ENCODE data around the gene INAFM2. TPM values are rescaled to one million over a fixed set of nuclear protein-coding genes. Genes with fewer than 3 reads are reported as not detected.

Gene INAFM2
- polyA plus RNA-seq, 2 of the 4 experiments (the other 2 are of a cell fraction), result 2.8 to 3.8 TPM

- no peak for TF ChIP-seq CTCF (IDR thresholded peaks at IDR 0.05)
These were observed 18.2 kb upstream of the INAFM2 start (continued) for GRCh38 chr15:40305281-40305680.

GRCh38 chr15:40306371-40306770, 17.1 kb upstream of the INAFM2 start:
- TF ChIP-seq EHF (CRISPR knock-in tag; IDR thresholded peaks at IDR 0.05) (no peak), NR3C1 (IDR thresholded peaks at IDR 0.05) (no peak), BCL3 (IDR thresholded peaks at IDR 0.05) (no peak), CBX2 (IDR thresholded peaks at IDR 0.05; ENCODE audit: borderline replicate concordance, low read depth) (no peak), RNF2 (IDR thresholded peaks at IDR 0.05; ENCODE audit: borderline replicate concordance, low read depth) (no peak), CBX8 (IDR thresholded peaks at IDR 0.05) (no peak), CHD4 (IDR thresholded peaks at IDR 0.05; ENCODE audit: borderline replicate concordance) (no peak), CTCF (IDR thresholded peaks at IDR 0.05) (no peak), EHMT2 (IDR thresholded peaks at IDR 0.05; ENCODE audit: low read depth) (no peak), POLR2A (IDR thresholded peaks at IDR 0.05; ENCODE audit: low read length) (no peak), USF2 (IDR thresholded peaks at IDR 0.05) (no peak), PBX3 (IDR thresholded peaks at IDR 0.05) (no peak), ELK1 (IDR thresholded peaks at IDR 0.05; ENCODE audit: low read depth, low read length) (no peak), HES2 (IDR thresholded peaks at IDR 0.05) (no peak), BHLHE40 (IDR thresholded peaks at IDR 0.05; ENCODE audit: low read depth, low read length) (no peak), FOXS1 (CRISPR knock-in tag; IDR thresholded peaks at IDR 0.05) (no peak)
- DNase-seq (ENCODE audit: low read depth in 1 of 2, low spot score in 1 of 2), result no peak
- ATAC-seq, result no peak
- no peak overlapping the region for H3K4me3 ChIP-seq
- no peak overlapping the region for H3K4me2 ChIP-seq
- ChIA-PET CTCF (interaction anchor here (1.3 to 18.2 kb wide), 4 partner anchors 15 to 89 kb away, joined by 4 to 203 read pairs (median 30); no protein-coding TSS in a partner anchor), POLR2A (no interaction called here)
- WGBS (ENCODE audit: missing lambda C conversion rate), result 80% methylated on average over 1 of the region's 5 CpGs
- FAIRE-seq, result no peak
- H3K9me3 ChIP-seq, result no peaks in the 10 kb centered on the region
- H3K27ac ChIP-seq, result no peak overlapping the region
- H3K4me1 ChIP-seq, result no peaks in the 10 kb centered on the region
